Endothelial cell of umbilical vein (primary cell): Measurements from ENCODE around the gene CSMD2. TPM values are rescaled to one million over a fixed set of nuclear protein-coding genes. Genes with fewer than 3 reads are reported as not detected.

ENCODE experiments used
- BruUV-seq: library from RNA; stranded (reverse); fragments of 400-500 nt; replicated peaks from 2 replicates; lab custom pipeline; 2021; lab: Mats Ljungman, UMichigan
- CTCF ChIA-PET: fragments of 300-600, 350-600 bp; sonication (Branson Sonifier 250); formaldehyde crosslinking; loops from one replicate; lab custom pipeline; 2021; ENCODE audit warnings: antibody characterized with exemption, inconsistent platforms; lab: Charles Lee
- POLR2A ChIA-PET: fragments of 300-600, 350-600 bp; sonication (Branson Sonifier 250); formaldehyde crosslinking; loops from one replicate; lab custom pipeline; 2021; ENCODE audit warnings: antibody characterized with exemption, inconsistent platforms; lab: Charles Lee
- DNase-seq: peaks from one replicate; pipeline ENCODE4 v3.0.0-alpha.2; 2011; ENCODE audit warnings: low read depth, low spot score
- FAIRE-seq: peaks from 2 replicates; lab custom pipeline; 2011; peaks lifted over from hg19 to GRCh38; lab: Jason Lieb, UNC
- H2AFZ ChIP-seq: 2 replicates; pipeline ENCODE4 v1.6.0; 2012; ENCODE audit warnings: low read depth, low read length, control low read depth, inconsistent platforms
- H3K27ac ChIP-seq: 2 replicates; pipeline ENCODE4 v1.5.1; 2011; ENCODE audit warnings: low read depth, mild to moderate bottlenecking, control low read depth, low read length, moderate library complexity; ENCODE audit not compliant: insufficient read depth
- H3K27me3 ChIP-seq, 2 experiments: 2 replicates each; pipeline versions ENCODE4 v1.6.0 to v1.6.1; 2011; ENCODE audit warnings: low read length in 2 of 2, mixed read lengths in 1 of 2; ENCODE audit not compliant: control insufficient read depth in 2 of 2, insufficient read depth in 2 of 2
- H3K36me3 ChIP-seq, 2 experiments: 2 replicates in 1 of 2; 3 replicates in 1 of 2; pipeline ENCODE4 v1.5.1; 2011; ENCODE audit warnings: low read length in 2 of 2, mild to moderate bottlenecking in 1 of 2, moderate library complexity in 1 of 2; ENCODE audit not compliant: control insufficient read depth in 2 of 2, insufficient read depth in 2 of 2; ENCODE audit errors: extremely low read depth in 1 of 2
- H3K4me1 ChIP-seq: 3 replicates; pipeline ENCODE4 v1.5.1; 2011; ENCODE audit warnings: mild to moderate bottlenecking, low read length; ENCODE audit not compliant: control insufficient read depth, insufficient read depth; ENCODE audit errors: extremely low read depth
- H3K4me2 ChIP-seq: 2 replicates; pipeline ENCODE4 v1.6.1; 2011; ENCODE audit warnings: low read length, control low read depth, mixed read lengths; ENCODE audit not compliant: insufficient read depth
- H3K4me3 ChIP-seq, 3 experiments: fragments of 200-600 bp in 1 of 3; sonication (generic), shearing (Covaris generic) in 1 of 3; replicated peaks in 1 of 3; 2 replicates each; pipeline ENCODE4 v1.5.1; 2011 to 2016; ENCODE audit warnings: control low read depth in 3 of 3, low read length in 3 of 3, mild to moderate bottlenecking in 2 of 3, inconsistent platforms in 1 of 3, low read depth in 1 of 3, moderate library complexity in 1 of 3; ENCODE audit not compliant: insufficient read depth in 1 of 3
- H3K79me2 ChIP-seq: 2 replicates; pipeline ENCODE4 v1.6.0; 2012; ENCODE audit warnings: low read length, inconsistent platforms; ENCODE audit not compliant: control insufficient read depth, insufficient read depth
- H3K9ac ChIP-seq: replicated peaks from 2 replicates; pipeline ENCODE3; 2011; ENCODE audit warnings: low read length, control low read depth; ENCODE audit not compliant: insufficient read depth; ENCODE audit errors: extremely low read depth
- H3K9me1 ChIP-seq: replicated peaks from 3 replicates; pipeline ENCODE4 v1.6.0; 2011; ENCODE audit warnings: mild to moderate bottlenecking, low read length; ENCODE audit not compliant: control insufficient read depth, insufficient read depth; ENCODE audit errors: extremely low read depth
- H3K9me3 ChIP-seq: replicated peaks from 2 replicates; pipeline ENCODE4 v1.5.1; 2012; ENCODE audit warnings: low read length, inconsistent platforms; ENCODE audit not compliant: control insufficient read depth, insufficient read depth
- H4K20me1 ChIP-seq: replicated peaks from 2 replicates; pipeline ENCODE3; 2011; ENCODE audit warnings: mild to moderate bottlenecking, low read length; ENCODE audit not compliant: control insufficient read depth, insufficient read depth; ENCODE audit errors: extremely low read depth
- CTCF ChIP-seq, 2 donors: IDR thresholded peaks; 1 replicate in 1 of 2; 2 replicates in 1 of 2; pipeline ENCODE4 v1.5.1; 2011; ENCODE audit warnings: low read length in 2 of 2, mild to moderate bottlenecking in 2 of 2, moderate library complexity in 2 of 2, control low read depth in 1 of 2, inconsistent platforms in 1 of 2, low read depth in 1 of 2; ENCODE audit not compliant: insufficient read depth in 1 of 2; ENCODE audit errors: extremely low read depth in 1 of 2
- EZH2 ChIP-seq: IDR thresholded peaks from 2 replicates; pipeline ENCODE4 v1.6.1; 2012; ENCODE audit warnings: borderline replicate concordance, low read depth, mild to moderate bottlenecking, moderate library complexity, low read length, inconsistent platforms; ENCODE audit not compliant: severe bottlenecking
- FOS ChIP-seq: IDR thresholded peaks from 2 replicates; pipeline ENCODE4 v1.6.1; 2011; ENCODE audit warnings: mild to moderate bottlenecking, low read length, moderate library complexity, borderline replicate concordance; ENCODE audit not compliant: insufficient read depth
- GATA2 ChIP-seq: IDR thresholded peaks from 2 replicates; pipeline ENCODE4 v1.7.0; 2011; ENCODE audit warnings: low read depth, mild to moderate bottlenecking, moderate library complexity, mixed read lengths, low read length; ENCODE audit not compliant: insufficient read length, insufficient read depth
- JUN ChIP-seq: IDR thresholded peaks from 2 replicates; pipeline ENCODE4 v1.6.1; 2011; ENCODE audit warnings: borderline replicate concordance, low read depth; ENCODE audit not compliant: insufficient read length, insufficient read depth
- MAX ChIP-seq: IDR thresholded peaks from 2 replicates; pipeline ENCODE4 v1.6.1; 2011; ENCODE audit not compliant: insufficient read depth, insufficient read length
- MYC ChIP-seq: IDR thresholded peaks from one replicate; pipeline ENCODE4 v1.6.1; 2011; ENCODE audit warnings: mild to moderate bottlenecking, low read depth, low read length
- POLR2A ChIP-seq: IDR thresholded peaks from 2 replicates; pipeline ENCODE4 v1.6.1; 2012; ENCODE audit warnings: low read depth, mild to moderate bottlenecking, control low read depth, low read length
- POLR2AphosphoS5 ChIP-seq: IDR thresholded peaks from 2 replicates; pipeline ENCODE4 v1.6.1; 2012; ENCODE audit warnings: low read depth, mild to moderate bottlenecking, control low read depth, low read length, moderate library complexity; ENCODE audit not compliant: insufficient read depth
- dilution Hi-C: fragments of 300-500 bp; cut with MboI; formaldehyde crosslinking; loops from one replicate; pipeline ENCODE4 v1.15.0; 2019; ENCODE audit warnings: low sequenced_read_pairs; ENCODE audit not compliant: extremely low pct_ligation_motif_present
- intact Hi-C: fragments of 100-400 bp; cut with micrococcal nuclease; formaldehyde crosslinking; loops from one replicate; pipeline ENCODE4 v1.10.0; 2022
- polyA plus RNA-seq, 4 experiments: library from polyadenylated mRNA; depleted of rRNA in 3 of 4; stranded (reverse) in 3 of 4; unstranded in 1 of 4; fragments of >200 nt; gene quantifications; 2 replicates each; pipeline versions ENCODE4 v1.2.1 to v1.2.3, GENCODE V29; 2011 to 2012; ENCODE audit warnings: missing spikeins in 1 of 4
- total RNA-seq: library from RNA; stranded (reverse); gene quantifications from 2 replicates; pipeline ENCODE4 v1.2.3, GENCODE V29; 2021

CSMD2 gene
- total and polyA plus RNA-seq, 2 donors (not counting 3 experiments of a cell fraction or from before 2014, with no cell fraction given) = under 0.01 TPM; not detected in 1

GRCh38 chr1:33599516-33600115, 565.4 kb downstream of the CSMD2 start:
- Histone ChIP-seq H3K9ac (no peak overlapping the region), H3K9me3 (no peaks in the 10 kb centered on the region), H3K27me3 (no peaks in the 10 kb centered on the region), H3K4me3 (no peak overlapping the region), H3K9me1 (no peaks in the 10 kb centered on the region), H3K4me2 (no peak overlapping the region), H4K20me1 (no peaks in the 10 kb centered on the region), H3K27ac (no peak overlapping the region), H3K4me1 (no peaks in the 10 kb centered on the region), H3K79me2 (no peaks in the 10 kb centered on the region), H3K36me3 (no peaks in the 10 kb centered on the region), H2AFZ (no peak overlapping the region)
- BruUV-seq = no TSS peak
- CTCF ChIA-PET = interaction anchor here (2.0 to 2.1 kb wide), 2 partner anchors 13 to 33 kb away, joined by 7 to 8 read pairs; no protein-coding TSS in a partner anchor
- TF ChIP-seq POLR2AphosphoS5 = no peak
- DNase-seq (no peak), FAIRE-seq (no peak)
- intact Hi-C loops (no loop called here), dilution Hi-C loops (no loop called here)
- POLR2A ChIA-PET = no interaction called here

GRCh38 chr1:33588726-33589125, 576.3 kb downstream of the CSMD2 start:
- Histone ChIP-seq H3K36me3 (no peaks in the 10 kb centered on the region), H2AFZ (no peak overlapping the region), H3K4me2 (no peak overlapping the region), H3K9ac (no peak overlapping the region), H3K27ac (no peak overlapping the region), H3K9me3 (no peaks in the 10 kb centered on the region), H4K20me1 (no peaks in the 10 kb centered on the region), H3K27me3 (no peaks in the 10 kb centered on the region), H3K79me2 (no peaks in the 10 kb centered on the region), H3K9me1 (no peaks in the 10 kb centered on the region), H3K4me1 (no peaks in the 10 kb centered on the region), H3K4me3 (no peak overlapping the region)
- ChIA-PET CTCF (interaction anchor here (1.4 kb wide), 1 partner anchor 44 kb away, joined by 4 read pairs; no protein-coding TSS in a partner anchor), POLR2A (no interaction called here)
- TF ChIP-seq FOS (no peak), POLR2AphosphoS5 (no peak), JUN (no peak), CTCF (IDR thresholded peaks at IDR 0.05; ENCODE audit: extremely low read depth in 1 of 2, insufficient read depth in 1 of 2, low read depth in 1 of 2, low read length in 2 of 2) (no peak), MYC (no peak), EZH2 (no peak), POLR2A (no peak), GATA2 (no peak), MAX (no peak)
- FAIRE-seq = no peak
- DNase-seq = no peak
- dilution Hi-C loops (no loop called here), intact Hi-C loops (no loop called here)
- BruUV-seq = no TSS peak
